SKM-1 treated with dmso at 0.1 percent for 144 hours (cell line): ENCODE measurements around the gene CNTN6.
"Not testable (repeated sequence)": the region's sequence is repeated elsewhere in the genome, so short reads cannot be mapped to it uniquely, and the experiment has no call there.

Experiments
- DNase-seq: peaks from one replicate; lab custom pipeline; 2025; ENCODE audit not compliant: unreplicated experiment; lab: John Stamatoyannopoulos, UW

Gene CNTN6

GRCh38 chr3:1275495-1275894 lies 182.7 kb downstream of the CNTN6 start:
- DNase-seq: no peak

- DNase-seq: no peak
These were observed 195.0 kb downstream of the CNTN6 start for GRCh38 chr3:1287815-1288214.

- no peak for DNase-seq
These were observed 196.1 kb downstream of the CNTN6 start for GRCh38 chr3:1288805-1289494.

GRCh38 chr3:1292571-1293071 lies 199.8 kb downstream of the CNTN6 start:
- no peak for DNase-seq

- DNase-seq: no peak
These were observed 201.8 kb downstream of the CNTN6 start for GRCh38 chr3:1294586-1294985.

GRCh38 chr3:1318296-1319005 lies 225.6 kb downstream of the CNTN6 start:
- no peak for DNase-seq

GRCh38 chr3:1326546-1326945 lies 233.7 kb downstream of the CNTN6 start:
- no peak for DNase-seq

GRCh38 chr3:1330107-1330506 lies 237.3 kb downstream of the CNTN6 start:
- no peak for DNase-seq

- DNase-seq: no peak
These were observed 253.6 kb downstream of the CNTN6 start for GRCh38 chr3:1346386-1346785.

GRCh38 chr3:1348547-1348946 lies 255.7 kb downstream of the CNTN6 start:
- no peak for DNase-seq

GRCh38 chr3:1350885-1351284 lies 258.1 kb downstream of the CNTN6 start:
- DNase-seq: no peak

GRCh38 chr3:1355691-1356090 lies 262.9 kb downstream of the CNTN6 start:
- no peak for DNase-seq

- DNase-seq: no peak
These were observed 263.3 kb downstream of the CNTN6 start for GRCh38 chr3:1356101-1356500.

- no peak for DNase-seq
These were observed 272.7 kb downstream of the CNTN6 start for GRCh38 chr3:1365528-1365927.

GRCh38 chr3:1374471-1374870 lies 281.6 kb downstream of the CNTN6 start:
- no peak for DNase-seq

- no peak for DNase-seq
These were observed 282.3 kb downstream of the CNTN6 start for GRCh38 chr3:1375145-1375544.

- DNase-seq: peak; percentile 97
These were observed 288.3 kb downstream of the CNTN6 start for GRCh38 chr3:1380926-1381646.

GRCh38 chr3:1381647-1382036 lies 288.8 kb downstream of the CNTN6 start:
- DNase-seq: no peak

GRCh38 chr3:1387396-1387905 lies 294.6 kb downstream of the CNTN6 start:
- not testable (repeated sequence) for DNase-seq

- DNase-seq: no peak
These were observed 301.4 kb downstream of the CNTN6 start for GRCh38 chr3:1394188-1394587.

- DNase-seq: no peak
These were observed 307.7 kb downstream of the CNTN6 start for GRCh38 chr3:1400571-1400970.
